LNCaP clone FGC (cell line): Measurements from ENCODE around the gene BMP15.

ENCODE experiments used
- DNase-seq: peaks from one replicate; pipeline ENCODE4 v3.0.0-alpha.2; 2011; ENCODE audit warnings: low read depth
- H3K4me3 ChIP-seq: 2 replicates; pipeline ENCODE4 v1.5.1; 2011; ENCODE audit warnings: mild to moderate bottlenecking, low read depth, low read length, control low read depth
- TF ChIP-seq, protein P1 (sequence below): IDR thresholded peaks from 2 replicates; pipeline ENCODE4 v1.5.1; 2012; ENCODE audit warnings: mild to moderate bottlenecking; ENCODE audit not compliant: control insufficient read depth, insufficient read depth; ENCODE audit errors: extremely low read depth

Gene BMP15

DNA sequence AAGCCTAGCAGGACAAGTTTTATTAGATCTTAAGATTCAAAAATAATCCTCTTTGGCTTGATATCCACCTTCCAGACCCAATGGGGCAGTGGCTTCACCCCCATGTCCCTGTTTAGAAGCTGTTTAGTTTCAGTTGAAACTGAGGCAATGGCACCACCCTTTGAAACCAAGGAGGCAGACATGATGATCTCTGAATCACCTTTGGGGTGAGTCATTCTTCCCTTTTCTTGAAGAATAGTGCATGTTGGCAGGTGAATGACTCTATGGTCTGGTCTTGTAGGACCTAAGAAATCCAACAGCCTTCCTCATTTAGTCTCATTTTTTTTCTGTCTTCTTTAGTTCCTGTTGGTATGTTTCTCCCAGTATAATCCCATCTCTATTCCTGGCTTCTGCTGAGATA, 29.5 kb upstream of the BMP15 start:
- no peak for DNase-seq
- no peak overlapping the region for H3K4me3 ChIP-seq
- TF ChIP-seq, protein P1, sequence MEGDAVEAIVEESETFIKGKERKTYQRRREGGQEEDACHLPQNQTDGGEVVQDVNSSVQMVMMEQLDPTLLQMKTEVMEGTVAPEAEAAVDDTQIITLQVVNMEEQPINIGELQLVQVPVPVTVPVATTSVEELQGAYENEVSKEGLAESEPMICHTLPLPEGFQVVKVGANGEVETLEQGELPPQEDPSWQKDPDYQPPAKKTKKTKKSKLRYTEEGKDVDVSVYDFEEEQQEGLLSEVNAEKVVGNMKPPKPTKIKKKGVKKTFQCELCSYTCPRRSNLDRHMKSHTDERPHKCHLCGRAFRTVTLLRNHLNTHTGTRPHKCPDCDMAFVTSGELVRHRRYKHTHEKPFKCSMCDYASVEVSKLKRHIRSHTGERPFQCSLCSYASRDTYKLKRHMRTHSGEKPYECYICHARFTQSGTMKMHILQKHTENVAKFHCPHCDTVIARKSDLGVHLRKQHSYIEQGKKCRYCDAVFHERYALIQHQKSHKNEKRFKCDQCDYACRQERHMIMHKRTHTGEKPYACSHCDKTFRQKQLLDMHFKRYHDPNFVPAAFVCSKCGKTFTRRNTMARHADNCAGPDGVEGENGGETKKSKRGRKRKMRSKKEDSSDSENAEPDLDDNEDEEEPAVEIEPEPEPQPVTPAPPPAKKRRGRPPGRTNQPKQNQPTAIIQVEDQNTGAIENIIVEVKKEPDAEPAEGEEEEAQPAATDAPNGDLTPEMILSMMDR: no peak

- TF ChIP-seq, protein P1: no peak
- H3K4me3 ChIP-seq: no peak overlapping the region
- no peak for DNase-seq
These were observed 21.7 kb upstream of the BMP15 start for GRCh38 chrX:50888884-50889283.

GRCh38 chrX:50889582-50889981, 21.0 kb upstream of the BMP15 start:
- TF ChIP-seq, protein P1: no peak
- no peak overlapping the region for H3K4me3 ChIP-seq
- no peak for DNase-seq

DNA sequence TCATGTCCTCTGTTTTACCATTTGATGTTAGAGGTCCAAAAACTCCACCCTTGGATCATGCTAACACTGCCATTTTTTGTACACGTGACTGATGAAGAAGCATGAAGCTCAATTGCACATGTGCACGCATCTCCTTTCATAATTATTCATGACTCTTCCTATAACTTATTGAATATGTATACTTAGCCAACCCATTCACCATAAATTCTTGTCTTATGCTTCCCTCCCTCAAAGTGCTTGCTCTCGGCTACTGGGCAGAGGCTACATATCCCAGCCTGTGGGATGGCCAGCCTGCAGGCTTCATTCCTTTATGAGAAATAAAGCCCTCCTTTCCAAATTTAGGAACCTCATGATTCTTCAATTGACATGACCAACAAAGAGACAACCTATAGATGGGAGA, 17.5 kb upstream of the BMP15 start:
- TF ChIP-seq, protein P1: no peak
- H3K4me3 ChIP-seq: no peak overlapping the region

GRCh38 chrX:50893466-50893865, 17.1 kb upstream of the BMP15 start:
- DNase-seq: no peak
- no peak overlapping the region for H3K4me3 ChIP-seq
- TF ChIP-seq, protein P1: no peak

More for the DNA sequence above, 17.5 kb upstream of the BMP15 start:
- DNase-seq: no peak

DNA sequence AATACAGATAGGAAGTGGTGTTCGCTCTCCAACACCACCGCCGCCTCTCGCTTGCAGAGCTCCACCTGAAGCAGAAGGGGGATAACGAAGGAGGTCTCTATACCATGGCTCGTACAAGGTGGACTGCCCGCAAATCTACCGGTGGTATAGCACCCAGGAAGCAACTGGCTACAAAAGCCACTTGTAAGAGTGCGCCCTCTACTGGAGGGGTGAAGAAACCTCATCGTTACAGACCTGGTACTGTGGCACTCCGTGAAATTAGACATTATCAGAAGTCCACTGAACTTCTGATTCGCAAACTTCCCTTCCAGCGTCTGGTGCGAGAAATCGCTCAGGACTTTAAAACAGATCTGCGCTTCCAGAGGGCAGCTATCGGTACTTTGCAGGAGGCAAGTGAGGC, 5.2 kb upstream of the BMP15 start:
- no peak for DNase-seq

GRCh38 chrX:50913520-50913919, 3.0 kb downstream of the BMP15 start:
- TF ChIP-seq, protein P1: no peak
- no peak overlapping the region for H3K4me3 ChIP-seq

More for the DNA sequence above, 5.2 kb upstream of the BMP15 start:
- no peak overlapping the region for H3K4me3 ChIP-seq
- TF ChIP-seq, protein P1: peak; percentile 50

More at GRCh38 chrX:50913520-50913919, 3.0 kb downstream of the BMP15 start:
- no peak for DNase-seq
